COLO668 (cell line): ENCODE measurements around the gene ZNF892.
"Not testable (repeated sequence)": the region's sequence is repeated elsewhere in the genome, so short reads cannot be mapped to it uniquely, and the experiment has no call there.

Experiments
- DNase-seq: peaks from one replicate; lab custom pipeline; 2025; ENCODE audit not compliant: unreplicated experiment; lab: John Stamatoyannopoulos, UW

ZNF892 gene

DNA sequence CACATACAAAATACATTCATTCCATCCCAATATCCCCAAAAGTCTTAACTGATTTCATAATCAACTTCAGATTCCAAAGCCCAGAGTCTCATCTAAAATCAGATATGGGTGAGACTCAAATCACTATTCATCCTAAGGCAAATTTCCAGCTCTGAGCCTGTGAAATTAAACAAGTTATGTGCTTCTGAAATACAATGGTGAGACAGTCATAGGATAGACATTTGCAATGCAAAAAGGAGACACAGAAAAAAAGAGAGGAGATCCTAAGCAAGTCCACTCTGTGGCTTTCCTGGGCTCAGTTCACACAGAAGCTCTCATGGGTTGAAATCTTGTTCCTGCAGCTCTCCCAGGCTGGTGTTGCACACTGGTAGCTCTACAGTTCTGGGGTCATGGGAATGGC is 18.3 kb downstream of the ZNF892 start:
- no peak for DNase-seq

DNA sequence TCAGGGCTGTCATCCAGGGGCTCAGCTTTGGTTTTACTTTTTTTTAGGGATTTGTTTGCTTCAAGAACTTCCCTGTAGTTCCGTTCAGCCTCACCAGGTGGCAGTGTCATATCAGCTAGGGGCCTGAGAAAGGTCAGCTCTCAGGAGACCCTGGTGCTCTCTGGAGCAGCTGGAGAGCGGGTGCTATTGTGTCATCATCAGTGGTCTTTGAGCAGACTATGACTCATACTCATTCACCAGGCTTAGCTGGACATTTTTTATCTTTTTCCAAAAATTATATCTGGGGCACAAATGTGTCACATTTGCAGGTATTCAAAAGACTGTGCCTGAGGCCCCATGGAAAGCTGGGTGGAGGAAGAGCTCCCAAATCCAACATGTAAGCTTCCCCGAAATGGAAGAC is 24.4 kb downstream of the ZNF892 start:
- DNase-seq, result peak; percentile 68

DNA sequence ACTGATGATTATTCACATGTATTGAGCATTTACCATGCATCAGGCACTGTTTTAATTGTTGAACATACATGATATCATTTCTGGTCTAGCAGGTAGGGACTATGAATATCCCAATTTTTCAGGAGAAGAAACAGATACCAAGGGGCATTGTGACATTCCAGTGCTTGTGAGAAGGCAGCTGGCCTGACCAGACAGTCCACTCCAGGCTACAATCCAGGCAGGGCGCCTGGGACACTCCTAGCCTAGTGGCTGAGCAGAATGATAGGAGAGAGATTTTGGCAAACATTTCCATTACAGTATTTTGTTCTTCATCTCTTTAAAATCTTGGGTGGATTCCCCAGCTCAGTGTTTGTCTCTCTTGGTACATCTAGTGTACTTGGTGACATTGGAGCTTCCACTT is 24.9 kb downstream of the ZNF892 start:
- DNase-seq, result no peak

DNA sequence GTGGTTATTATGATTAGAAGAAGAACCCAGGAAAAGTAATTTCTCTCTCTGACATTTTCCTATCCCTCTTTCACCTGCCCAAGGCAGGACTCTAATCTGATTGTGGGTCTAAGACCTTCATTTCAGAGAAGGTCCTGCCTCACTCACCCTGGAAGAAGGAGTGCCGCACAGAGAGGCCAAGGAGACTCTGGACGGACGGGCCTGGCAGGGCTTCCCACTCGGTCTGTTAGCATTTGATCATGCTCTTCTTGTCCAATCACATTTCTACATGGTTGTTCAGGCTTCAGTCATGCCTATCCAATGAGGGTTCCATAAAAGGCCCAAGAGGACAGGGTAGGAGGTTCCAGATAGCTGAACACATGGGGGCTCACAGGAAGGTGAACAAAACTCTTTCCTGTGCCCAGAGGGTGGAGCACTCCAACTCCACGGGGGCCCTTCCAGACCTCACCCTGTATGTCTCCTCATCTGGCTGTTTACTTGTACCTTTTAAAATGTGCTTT is 27.0 kb downstream of the ZNF892 start:
- DNase-seq, result no peak

- DNase-seq, result no peak
Observed at GRCh38 chr2:95234816-95235215, 27.5 kb downstream of the ZNF892 start.

DNA sequence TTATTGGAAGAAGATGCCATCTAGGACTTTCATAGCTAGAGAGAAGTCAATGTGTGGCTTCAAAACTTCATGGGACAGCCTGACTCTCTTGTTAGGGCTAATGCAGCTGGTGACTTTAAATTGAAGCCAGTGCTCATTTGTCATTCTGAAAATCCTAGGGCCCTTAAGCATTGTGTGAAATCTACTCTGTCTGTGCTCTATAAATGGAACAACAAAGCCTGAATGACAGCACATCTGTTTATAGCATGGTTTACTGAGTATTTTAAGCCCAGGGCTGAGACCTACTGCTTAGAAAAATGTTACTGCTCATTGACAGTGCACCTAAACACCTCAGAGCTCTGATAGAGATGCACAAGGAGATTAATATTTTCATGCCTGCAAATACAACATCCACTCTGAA is 30.8 kb downstream of the ZNF892 start:
- DNase-seq, result no peak

GRCh38 chr2:95240091-95240490 is 32.8 kb downstream of the ZNF892 start:
- DNase-seq, result no peak

GRCh38 chr2:95240556-95240955 is 33.2 kb downstream of the ZNF892 start:
- DNase-seq, result no peak

- DNase-seq, result not testable (repeated sequence)
Observed at GRCh38 chr2:95242084-95242483, 34.8 kb downstream of the ZNF892 start.
